ENCODE measurements around the gene BCAP31. TPM values are rescaled to one million over a fixed set of nuclear protein-coding genes. Genes with fewer than 3 reads are reported as not detected.

BCAP31 gene
- total RNA-seq, 1 experiment from 2014 or later, result 235 TPM

DNA sequence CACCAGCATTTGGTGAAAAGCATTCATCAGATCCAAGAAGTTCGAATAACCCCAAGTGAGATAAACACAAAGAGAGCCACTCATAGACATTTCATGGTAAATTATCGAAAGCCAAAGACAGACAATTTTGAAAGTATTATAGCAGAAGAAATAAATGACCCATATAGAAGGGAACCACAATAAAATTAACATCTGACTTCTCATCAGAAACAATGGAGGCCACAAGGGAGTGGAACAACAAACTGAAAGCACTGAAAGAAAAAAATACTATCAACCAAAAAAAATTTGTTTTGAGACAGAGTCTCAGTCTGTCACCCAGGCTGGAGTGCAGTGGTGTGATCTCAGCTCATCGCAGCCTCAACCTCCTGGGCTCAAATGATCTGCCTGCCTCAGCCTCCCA, 64.9 kb downstream of the BCAP31 start:
- TF ChIP-seq EZH2 (IDR thresholded peaks at IDR 0.05; ENCODE audit: borderline replicate concordance, low read depth, low read length, poor library complexity, severe bottlenecking), result no peak
- TF ChIP-seq, protein P1, sequence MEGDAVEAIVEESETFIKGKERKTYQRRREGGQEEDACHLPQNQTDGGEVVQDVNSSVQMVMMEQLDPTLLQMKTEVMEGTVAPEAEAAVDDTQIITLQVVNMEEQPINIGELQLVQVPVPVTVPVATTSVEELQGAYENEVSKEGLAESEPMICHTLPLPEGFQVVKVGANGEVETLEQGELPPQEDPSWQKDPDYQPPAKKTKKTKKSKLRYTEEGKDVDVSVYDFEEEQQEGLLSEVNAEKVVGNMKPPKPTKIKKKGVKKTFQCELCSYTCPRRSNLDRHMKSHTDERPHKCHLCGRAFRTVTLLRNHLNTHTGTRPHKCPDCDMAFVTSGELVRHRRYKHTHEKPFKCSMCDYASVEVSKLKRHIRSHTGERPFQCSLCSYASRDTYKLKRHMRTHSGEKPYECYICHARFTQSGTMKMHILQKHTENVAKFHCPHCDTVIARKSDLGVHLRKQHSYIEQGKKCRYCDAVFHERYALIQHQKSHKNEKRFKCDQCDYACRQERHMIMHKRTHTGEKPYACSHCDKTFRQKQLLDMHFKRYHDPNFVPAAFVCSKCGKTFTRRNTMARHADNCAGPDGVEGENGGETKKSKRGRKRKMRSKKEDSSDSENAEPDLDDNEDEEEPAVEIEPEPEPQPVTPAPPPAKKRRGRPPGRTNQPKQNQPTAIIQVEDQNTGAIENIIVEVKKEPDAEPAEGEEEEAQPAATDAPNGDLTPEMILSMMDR (conservative IDR thresholded peaks at IDR 0.05; ENCODE audit: low read depth, low read length), result no peak
- H3K36me3 ChIP-seq (ENCODE audit: insufficient read depth, low read length, poor library complexity, severe bottlenecking), result no peaks in the 10 kb centered on the region
- POLR2A ChIA-PET (ENCODE audit: low non-redundant PET), result no interaction called here
- no TSS peak for BruUV-seq (replicated peaks)
- peaks cover 14% of the 10 kb centered on the region for H3K27me3 ChIP-seq (replicated peaks; ENCODE audit: insufficient read depth, low read depth, low read length, poor library complexity)
- H3K9me3 ChIP-seq (ENCODE audit: low read depth, low read length, poor library complexity, severe bottlenecking), result peaks cover 1% of the 10 kb centered on the region
- no peak overlapping the region for H3K27ac ChIP-seq (ENCODE audit: low read depth, low read length, poor library complexity, severe bottlenecking)
- no peaks in the 10 kb centered on the region for H3K4me1 ChIP-seq (ENCODE audit: insufficient read depth, low read length, poor library complexity, severe bottlenecking)
- intact Hi-C loops (cut with micrococcal nuclease; ENCODE audit: unreplicated experiment), result no loop called here
- no peak for DNase-seq (ENCODE audit: low spot score)
- H3K4me3 ChIP-seq (ENCODE audit: low read depth, low read length, poor library complexity, severe bottlenecking), result no peak overlapping the region
- CTCF ChIA-PET, result no interaction called here

DNA sequence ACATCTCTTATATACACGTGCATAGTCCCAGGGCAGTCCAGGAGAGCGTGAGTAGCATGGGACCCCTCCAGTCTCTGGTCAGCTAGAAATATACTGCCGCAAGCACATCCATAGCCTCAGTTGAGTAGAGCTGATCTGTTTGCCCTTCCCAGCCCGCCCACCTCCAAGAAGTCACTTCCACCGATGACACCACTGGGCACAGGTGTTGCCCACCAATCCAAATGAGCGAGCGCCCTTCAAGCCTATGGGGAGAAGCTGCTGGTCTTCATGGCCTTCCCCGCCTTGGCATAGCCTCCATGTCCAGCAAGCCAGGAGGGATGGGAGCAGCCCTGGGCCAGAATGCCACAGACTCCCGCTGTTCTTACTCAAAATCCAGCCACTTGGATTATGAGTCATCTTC, 67.0 kb downstream of the BCAP31 start:
- peaks cover 5% of the 10 kb centered on the region for H3K9me3 ChIP-seq (ENCODE audit: low read depth, low read length, poor library complexity, severe bottlenecking)
- intact Hi-C loops (cut with micrococcal nuclease; ENCODE audit: unreplicated experiment), result no loop called here
- no peak overlapping the region for H3K27ac ChIP-seq (ENCODE audit: low read depth, low read length, poor library complexity, severe bottlenecking)
- H3K36me3 ChIP-seq (ENCODE audit: insufficient read depth, low read length, poor library complexity, severe bottlenecking), result no peaks in the 10 kb centered on the region
- H3K27me3 ChIP-seq (replicated peaks; ENCODE audit: insufficient read depth, low read depth, low read length, poor library complexity), result peaks cover 12% of the 10 kb centered on the region
- no peak overlapping the region for H3K4me3 ChIP-seq (ENCODE audit: low read depth, low read length, poor library complexity, severe bottlenecking)
- TF ChIP-seq EZH2 (IDR thresholded peaks at IDR 0.05; ENCODE audit: borderline replicate concordance, low read depth, low read length, poor library complexity, severe bottlenecking), result no peak
- no peak for DNase-seq (ENCODE audit: low spot score)
- no TSS peak for BruUV-seq (replicated peaks)
- H3K4me1 ChIP-seq (ENCODE audit: insufficient read depth, low read length, poor library complexity, severe bottlenecking), result no peaks in the 10 kb centered on the region
- ChIA-PET POLR2A (ENCODE audit: low non-redundant PET) (no interaction called here), CTCF (interaction anchor here (0.5 to 0.6 kb wide), 2 partner anchors 48 to 642 kb away, joined by 3 read pairs; no protein-coding TSS in a partner anchor)

DNA sequence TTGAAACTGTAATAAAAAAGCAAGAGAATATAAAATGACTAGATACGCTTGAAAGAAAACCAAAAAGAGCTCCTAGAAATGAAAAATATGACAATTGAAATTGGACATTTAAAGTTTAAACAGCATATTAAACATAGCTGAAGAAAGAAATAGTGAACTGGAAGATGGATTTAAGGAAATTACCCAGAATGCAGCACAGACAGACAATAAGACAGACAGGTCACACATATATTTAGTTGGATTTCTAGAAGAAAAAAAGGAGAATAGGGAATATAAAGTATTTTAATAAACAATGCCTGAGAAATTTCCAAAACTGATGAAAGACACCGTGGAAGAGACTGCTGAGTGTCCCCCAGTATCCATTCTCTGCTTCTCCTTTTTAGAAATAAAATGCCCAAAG, 70.6 kb downstream of the BCAP31 start:
- no peak overlapping the region for H3K4me3 ChIP-seq (ENCODE audit: low read depth, low read length, poor library complexity, severe bottlenecking)
- ChIA-PET POLR2A (ENCODE audit: low non-redundant PET) (no interaction called here), CTCF (no interaction called here)
- no peaks in the 10 kb centered on the region for H3K4me1 ChIP-seq (ENCODE audit: insufficient read depth, low read length, poor library complexity, severe bottlenecking)
- no peaks in the 10 kb centered on the region for H3K27me3 ChIP-seq (replicated peaks; ENCODE audit: insufficient read depth, low read depth, low read length, poor library complexity)
- no peak overlapping the region for H3K27ac ChIP-seq (ENCODE audit: low read depth, low read length, poor library complexity, severe bottlenecking)
- no peak for TF ChIP-seq EZH2 (IDR thresholded peaks at IDR 0.05; ENCODE audit: borderline replicate concordance, low read depth, low read length, poor library complexity, severe bottlenecking)
- TF ChIP-seq, protein P1 (conservative IDR thresholded peaks at IDR 0.05; ENCODE audit: low read depth, low read length), result no peak
- BruUV-seq (replicated peaks), result no TSS peak
- H3K36me3 ChIP-seq (ENCODE audit: insufficient read depth, low read length, poor library complexity, severe bottlenecking), result no peaks in the 10 kb centered on the region
- intact Hi-C loops (cut with micrococcal nuclease; ENCODE audit: unreplicated experiment), result no loop called here
- peaks cover 5% of the 10 kb centered on the region for H3K9me3 ChIP-seq (ENCODE audit: low read depth, low read length, poor library complexity, severe bottlenecking)
- no peak for DNase-seq (ENCODE audit: low spot score)

DNA sequence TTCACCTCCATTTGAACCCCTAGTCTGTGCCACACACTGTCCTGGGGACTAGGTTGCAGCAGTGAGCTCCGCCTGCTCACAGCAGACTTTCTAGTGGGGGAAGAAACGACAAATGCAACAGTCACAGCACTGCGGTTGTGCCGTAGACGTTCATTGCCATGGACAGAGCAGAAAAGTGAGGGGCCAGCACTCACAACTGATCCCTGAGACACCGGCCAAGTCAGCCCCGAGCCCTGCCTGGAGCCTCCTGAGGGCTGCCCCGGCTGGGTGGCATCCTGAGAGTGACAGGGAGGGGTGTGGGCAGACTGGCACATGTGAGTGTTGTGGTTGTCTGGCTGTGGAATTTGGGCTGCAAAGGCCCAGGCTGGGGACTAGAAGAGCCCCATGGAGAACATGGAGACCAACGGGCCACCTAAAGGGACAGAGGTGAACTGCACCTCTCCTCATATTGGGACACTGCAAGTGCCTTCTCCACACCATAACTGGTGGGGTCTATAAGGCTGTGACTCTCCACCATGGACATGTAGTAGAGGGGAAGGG, 72.6 kb downstream of the BCAP31 start:
- H3K4me1 ChIP-seq (ENCODE audit: insufficient read depth, low read length, poor library complexity, severe bottlenecking), result no peaks in the 10 kb centered on the region
- H3K4me3 ChIP-seq (ENCODE audit: low read depth, low read length, poor library complexity, severe bottlenecking), result no peak overlapping the region
- H3K9me3 ChIP-seq (ENCODE audit: low read depth, low read length, poor library complexity, severe bottlenecking), result peaks cover 5% of the 10 kb centered on the region
- no peak for DNase-seq (ENCODE audit: low spot score)
- no peak for TF ChIP-seq EZH2 (IDR thresholded peaks at IDR 0.05; ENCODE audit: borderline replicate concordance, low read depth, low read length, poor library complexity, severe bottlenecking)
- TF ChIP-seq, protein P1 (conservative IDR thresholded peaks at IDR 0.05; ENCODE audit: low read depth, low read length), result peak; percentile 36; the same call in 1 of the 2 replicates
- no peak overlapping the region for H3K27ac ChIP-seq (ENCODE audit: low read depth, low read length, poor library complexity, severe bottlenecking)
- POLR2A ChIA-PET (ENCODE audit: low non-redundant PET), result no interaction called here
- peaks cover 11% of the 10 kb centered on the region for H3K27me3 ChIP-seq (replicated peaks; ENCODE audit: insufficient read depth, low read depth, low read length, poor library complexity)
- H3K36me3 ChIP-seq (ENCODE audit: insufficient read depth, low read length, poor library complexity, severe bottlenecking), result no peaks in the 10 kb centered on the region
- intact Hi-C loops (cut with micrococcal nuclease; ENCODE audit: unreplicated experiment), result no loop called here
- no TSS peak for BruUV-seq (replicated peaks)
- CTCF ChIA-PET, result no interaction called here
